GM21390 (cell line): ENCODE results near the gene IGFN1.
"Not testable (repeated sequence)": the region's sequence is repeated elsewhere in the genome, so short reads cannot be mapped to it uniquely, and the experiment has no call there.

ENCODE experiments used
- ATAC-seq: cut with Tn5 transposase; IDR thresholded peaks from one replicate; pipeline ENCODE4 v1.9.1; 2021; ENCODE audit not compliant: unreplicated experiment

Gene IGFN1

DNA sequence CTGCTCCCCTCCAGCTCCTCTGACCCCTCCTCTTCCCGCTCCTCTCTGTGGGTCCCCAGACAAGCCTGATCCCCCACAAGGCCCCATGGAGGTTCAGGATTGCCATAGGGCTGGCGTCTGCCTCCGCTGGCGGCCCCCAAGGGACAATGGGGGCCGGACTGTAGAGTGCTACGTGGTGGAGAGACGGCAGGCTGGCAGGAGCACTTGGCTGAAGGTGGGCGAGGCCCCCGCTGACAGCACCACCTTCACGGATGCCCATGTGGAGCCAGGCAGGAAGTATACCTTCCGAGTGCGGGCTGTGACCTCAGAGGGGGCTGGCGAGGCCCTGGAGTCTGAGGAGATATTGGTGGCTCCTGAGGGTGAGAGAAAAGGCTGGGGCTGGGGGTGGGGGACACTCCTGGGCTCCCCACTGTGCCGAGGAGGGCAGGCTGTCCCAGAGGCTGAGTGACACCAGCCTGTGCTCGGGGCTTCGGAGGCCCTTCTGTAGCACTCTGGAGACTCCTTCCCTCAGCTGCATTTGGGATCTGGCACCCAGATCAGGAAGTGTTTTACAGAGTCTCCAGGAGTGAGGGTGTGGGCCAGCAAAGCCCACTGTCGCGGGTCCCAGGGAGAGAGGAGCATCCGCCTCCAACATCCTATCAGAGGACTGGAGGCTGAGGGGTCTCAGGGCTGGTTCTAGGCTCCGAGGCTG, 25.9 kb downstream of the IGFN1 start:
- no peak for ATAC-seq

DNA sequence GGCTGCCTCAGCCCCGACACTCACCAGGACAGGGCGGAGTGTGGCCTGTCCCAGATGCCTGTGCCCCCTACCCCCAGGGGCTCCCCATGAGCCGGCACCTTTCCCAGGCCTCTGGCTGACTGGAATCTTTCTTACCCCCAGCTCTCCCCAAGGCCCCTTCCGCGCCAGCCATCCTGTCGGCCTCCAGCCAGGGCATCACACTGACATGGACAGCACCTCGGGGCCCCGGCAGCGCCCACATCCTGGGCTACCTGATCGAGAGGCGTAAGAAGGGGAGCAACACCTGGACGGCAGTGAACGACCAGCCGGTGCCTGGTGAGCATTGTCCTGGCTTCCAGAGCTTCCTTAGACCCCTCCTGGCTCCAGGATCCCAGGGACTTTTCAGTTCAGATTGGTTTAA, 26.5 kb downstream of the IGFN1 start:
- no peak for ATAC-seq

DNA sequence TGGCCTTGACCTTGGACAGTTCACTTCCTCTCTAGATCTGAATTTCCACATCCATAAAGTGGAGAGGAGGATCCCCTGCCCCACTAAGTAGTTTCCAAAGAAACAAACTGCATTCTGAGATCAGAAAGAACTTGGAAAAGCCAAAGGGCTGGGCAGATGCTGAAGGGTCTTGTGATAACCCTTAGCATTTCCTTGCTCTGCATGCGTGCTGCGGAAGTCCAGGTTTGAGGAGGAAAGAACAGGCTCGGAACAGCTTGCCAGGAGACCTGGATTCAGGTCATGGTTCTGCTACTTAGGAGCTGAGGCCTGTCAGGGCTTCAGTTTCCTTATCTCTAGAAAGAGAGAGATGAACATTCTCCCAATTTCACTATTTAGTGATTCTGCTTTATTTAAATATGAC, 27.2 kb downstream of the IGFN1 start:
- no peak for ATAC-seq

DNA sequence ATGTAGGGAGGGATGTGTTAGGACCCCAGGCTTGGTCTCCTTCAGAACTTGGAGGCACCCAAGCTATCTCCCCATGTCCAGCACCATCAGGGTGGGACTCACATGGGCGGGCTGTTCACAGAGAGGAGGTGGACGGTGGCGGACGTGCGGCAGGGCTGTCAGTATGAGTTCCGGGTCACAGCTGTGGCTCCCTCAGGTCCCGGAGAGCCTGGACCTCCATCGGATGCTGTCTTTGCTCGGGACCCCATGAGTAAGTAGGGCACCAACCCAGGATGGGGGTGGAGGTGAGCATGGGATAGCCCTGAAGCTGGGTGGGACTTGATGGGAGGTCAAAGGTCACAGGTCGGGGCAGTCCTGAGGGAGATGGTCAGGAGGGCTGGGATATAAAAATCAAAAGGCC, 27.8 kb downstream of the IGFN1 start:
- ATAC-seq: no peak

DNA sequence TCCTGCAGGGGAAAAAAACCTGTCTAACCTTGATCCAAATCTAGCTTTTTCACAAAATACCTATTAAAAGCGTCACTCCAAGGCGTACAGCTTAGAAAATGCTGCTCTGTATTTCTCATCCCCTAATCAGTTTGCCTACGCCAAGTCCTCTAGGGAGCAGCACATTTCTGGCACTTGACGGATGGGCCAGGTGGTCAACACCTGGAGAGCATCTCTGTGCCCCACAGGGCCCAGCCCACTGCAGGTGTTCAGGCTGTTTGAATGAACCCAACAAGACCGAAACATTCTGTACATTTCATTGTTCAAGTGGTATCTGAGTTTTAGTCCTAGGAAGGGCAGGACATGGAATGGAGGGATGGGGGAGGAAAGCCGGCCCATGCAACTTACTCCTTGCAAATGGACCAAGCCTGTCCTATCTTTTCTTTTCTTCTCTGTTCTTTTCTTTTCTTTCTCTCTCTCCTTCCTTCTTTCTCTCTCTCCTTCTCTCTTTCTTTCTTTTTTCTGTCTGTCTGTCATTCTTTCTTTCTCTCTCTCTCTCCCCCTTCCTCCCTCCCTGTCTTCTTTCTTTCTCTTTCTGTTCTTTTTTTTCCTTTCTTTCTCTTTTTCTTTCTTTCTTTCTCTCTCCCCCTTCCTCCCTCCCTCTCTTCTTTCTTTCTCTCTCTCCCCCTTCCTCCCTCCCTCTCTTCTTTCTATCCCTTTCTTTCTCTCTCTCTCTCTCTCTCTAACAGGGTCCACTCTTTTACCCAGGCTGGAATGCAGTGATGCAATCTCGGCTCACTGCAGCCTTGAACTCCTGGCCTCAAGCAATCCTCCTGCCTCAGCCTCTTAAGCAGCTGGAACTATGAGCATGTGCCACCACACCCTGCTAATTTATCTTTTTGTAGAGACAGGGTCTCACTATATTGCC, 29.1 kb downstream of the IGFN1 start:
- no peak for ATAC-seq

DNA sequence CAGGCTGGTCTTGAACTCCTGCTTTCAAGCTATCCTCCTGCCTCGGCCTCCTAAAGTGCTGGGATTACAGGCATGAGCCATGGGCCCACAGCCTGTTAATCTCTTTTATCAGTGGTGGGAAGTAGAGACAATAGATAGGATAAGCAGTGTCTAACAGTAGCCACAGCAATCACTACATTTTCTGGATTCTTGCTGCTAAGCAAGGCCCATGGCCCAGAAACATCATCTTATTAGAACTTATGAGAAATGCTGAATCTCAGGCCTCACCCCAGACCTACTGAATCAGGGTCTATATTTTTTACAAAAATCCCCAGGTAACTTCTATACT, 29.7 kb downstream of the IGFN1 start:
- ATAC-seq: no peak

DNA sequence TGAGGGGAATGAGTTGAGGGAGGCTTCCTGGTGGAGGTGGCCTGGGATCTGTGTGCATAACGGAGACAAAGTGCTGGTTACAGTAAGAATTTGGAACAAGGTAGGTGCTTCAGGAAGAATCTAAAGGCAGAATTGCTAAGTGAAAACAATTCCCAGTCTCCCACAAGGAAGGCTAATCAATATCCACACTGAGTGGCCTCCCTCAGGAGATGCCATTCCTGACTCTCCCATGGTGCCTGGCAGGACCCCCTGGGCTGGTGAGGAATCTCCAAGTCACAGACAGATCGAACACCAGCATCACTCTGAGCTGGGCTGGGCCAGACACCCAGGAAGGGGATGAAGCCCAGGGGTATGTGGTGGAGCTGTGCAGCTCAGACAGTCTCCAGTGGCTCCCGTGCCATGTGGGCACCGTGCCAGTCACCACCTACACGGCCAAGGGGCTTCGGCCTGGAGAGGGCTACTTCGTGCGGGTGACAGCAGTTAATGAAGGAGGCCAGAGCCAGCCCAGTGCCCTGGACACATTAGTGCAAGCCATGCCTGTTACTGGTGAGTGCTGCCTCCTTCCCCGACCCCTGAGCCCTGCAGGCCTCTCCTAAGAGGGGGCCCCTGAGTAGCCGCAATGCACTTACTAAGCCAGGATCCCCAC, 30.7 kb downstream of the IGFN1 start:
- no peak for ATAC-seq

DNA sequence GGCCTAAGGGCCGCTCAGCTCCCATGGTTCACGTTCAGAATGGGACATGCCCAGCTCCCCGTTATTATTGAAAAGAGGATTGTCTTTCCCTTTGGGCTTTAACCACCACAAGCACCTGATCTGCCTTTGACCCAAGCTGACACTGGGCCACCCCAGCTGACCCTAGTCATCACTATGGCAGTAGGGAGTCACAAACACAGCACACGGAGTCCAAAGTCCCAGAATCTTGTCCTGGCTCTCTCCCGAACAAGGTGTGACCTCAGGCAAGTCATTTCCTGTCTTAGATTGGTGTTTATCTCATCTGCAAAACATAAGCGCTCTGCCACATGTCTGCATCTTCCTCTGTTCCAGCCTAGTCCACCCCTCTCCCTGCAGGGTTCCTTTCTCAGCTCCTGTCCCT, 31.5 kb downstream of the IGFN1 start:
- ATAC-seq: no peak

DNA sequence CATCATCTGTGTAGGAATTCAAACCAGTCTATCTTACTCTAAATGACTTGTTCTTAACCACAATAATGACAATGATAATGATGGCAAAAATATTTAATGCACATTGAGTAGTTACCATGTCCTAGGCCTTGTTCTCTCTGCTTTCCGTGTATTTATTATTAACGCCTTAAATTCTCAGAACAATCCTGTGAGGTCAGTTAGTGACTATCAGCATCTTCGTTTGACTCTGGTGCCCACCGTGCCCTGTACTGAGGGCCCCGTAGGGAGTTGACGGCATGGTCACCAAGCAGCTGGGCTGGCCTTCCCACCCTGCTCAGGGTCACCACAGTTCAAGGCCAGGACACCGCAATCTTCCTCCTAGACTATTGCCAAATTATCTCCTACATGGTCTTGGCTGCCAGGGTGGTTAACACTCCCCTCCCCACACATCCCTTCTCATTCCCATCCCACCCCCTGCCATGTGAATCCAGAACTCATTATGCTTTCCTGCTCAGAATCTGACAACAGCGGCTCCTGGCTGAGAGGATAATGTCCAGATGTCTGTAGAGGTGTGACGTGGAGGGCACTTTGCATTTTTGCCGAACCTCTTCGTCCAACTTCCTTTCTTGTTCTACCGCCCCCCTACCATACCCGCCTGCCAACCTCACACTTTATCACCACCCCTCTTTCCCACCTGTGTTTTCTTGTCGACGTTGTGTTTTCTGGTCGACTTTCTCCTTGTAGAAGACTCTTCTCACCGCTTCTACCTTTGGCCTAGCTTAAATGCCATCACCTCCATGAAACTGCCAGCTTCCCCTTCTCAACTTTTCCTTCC, 33.4 kb downstream of the IGFN1 start:
- no peak for ATAC-seq

DNA sequence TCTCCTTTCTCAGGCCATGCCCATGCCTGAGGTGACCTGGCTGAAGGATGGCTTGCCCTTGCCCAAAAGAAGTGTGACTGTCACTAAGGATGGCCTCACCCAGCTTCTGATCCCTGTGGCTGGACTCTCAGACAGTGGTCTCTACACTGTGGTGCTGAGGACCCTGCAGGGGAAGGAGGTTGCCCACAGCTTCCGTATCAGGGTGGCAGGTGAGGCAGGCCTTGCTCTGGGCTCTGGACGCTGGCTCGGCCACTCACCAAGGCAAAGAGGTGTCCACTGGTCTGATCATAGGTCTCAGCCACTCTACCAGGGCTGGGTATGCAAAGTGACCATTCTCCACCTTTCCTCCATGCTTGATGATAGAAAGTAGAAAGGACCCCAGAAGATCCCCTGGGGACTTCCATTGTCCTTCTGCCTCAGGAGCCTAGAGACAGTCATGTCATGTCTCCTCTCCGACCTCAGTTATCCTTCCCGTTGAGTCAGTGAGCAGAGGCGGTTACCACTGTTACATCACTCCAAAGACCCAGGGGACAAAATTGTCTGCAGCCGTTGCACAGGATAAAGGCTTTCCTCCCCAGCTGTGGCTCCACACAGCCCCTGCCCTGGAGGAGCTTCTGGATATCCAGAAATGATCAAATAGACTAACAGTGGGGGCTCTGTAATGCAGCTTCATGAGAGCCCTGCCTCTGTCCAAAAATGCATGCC, 34.2 kb downstream of the IGFN1 start:
- no peak for ATAC-seq

DNA sequence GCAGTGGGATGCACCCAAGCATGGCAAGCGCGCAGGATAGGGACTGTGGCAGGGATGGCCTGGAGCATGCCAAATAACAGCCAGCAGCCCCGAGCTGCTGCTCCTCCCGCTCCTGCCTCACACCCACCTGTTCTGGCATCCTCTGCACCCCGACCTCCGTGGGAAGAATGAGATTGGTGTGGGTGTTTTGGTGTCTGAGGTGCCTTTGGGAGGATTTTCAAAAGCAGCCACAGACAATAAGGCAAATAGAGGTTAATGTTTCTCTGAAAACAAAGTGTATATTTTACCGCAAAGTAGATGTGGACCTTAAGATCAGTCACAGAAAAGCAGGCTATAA, 35.5 kb downstream of the IGFN1 start:
- no peak for ATAC-seq

DNA sequence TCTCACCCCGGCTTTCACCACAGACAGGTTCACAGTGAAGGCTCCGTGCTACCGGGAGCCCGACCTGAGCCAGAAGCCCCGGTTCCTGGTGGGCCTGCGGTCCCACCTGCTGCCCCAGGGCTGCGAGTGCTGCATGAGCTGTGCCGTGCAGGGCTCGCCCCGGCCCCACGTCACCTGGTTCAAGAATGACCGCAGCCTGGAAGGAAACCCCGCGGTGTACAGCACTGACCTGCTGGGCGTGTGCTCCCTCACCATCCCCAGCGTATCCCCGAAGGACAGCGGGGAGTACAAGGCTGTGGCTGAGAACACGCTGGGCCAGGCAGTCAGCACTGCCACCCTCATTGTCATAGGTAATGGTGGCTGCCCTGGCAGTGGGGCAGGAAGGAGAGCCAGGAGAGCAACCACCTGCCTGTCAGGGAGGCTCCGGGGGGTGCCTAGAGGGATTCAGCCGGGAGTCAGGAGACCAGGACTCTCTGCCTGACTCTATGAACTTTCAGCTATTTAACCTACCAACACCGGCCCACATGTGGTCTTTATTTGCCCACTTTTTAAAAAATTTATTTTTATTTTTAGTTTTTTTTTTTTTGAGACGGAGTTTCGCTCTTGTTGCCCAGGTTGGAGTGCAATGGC, 36.4 kb downstream of the IGFN1 start:
- ATAC-seq: no peak

DNA sequence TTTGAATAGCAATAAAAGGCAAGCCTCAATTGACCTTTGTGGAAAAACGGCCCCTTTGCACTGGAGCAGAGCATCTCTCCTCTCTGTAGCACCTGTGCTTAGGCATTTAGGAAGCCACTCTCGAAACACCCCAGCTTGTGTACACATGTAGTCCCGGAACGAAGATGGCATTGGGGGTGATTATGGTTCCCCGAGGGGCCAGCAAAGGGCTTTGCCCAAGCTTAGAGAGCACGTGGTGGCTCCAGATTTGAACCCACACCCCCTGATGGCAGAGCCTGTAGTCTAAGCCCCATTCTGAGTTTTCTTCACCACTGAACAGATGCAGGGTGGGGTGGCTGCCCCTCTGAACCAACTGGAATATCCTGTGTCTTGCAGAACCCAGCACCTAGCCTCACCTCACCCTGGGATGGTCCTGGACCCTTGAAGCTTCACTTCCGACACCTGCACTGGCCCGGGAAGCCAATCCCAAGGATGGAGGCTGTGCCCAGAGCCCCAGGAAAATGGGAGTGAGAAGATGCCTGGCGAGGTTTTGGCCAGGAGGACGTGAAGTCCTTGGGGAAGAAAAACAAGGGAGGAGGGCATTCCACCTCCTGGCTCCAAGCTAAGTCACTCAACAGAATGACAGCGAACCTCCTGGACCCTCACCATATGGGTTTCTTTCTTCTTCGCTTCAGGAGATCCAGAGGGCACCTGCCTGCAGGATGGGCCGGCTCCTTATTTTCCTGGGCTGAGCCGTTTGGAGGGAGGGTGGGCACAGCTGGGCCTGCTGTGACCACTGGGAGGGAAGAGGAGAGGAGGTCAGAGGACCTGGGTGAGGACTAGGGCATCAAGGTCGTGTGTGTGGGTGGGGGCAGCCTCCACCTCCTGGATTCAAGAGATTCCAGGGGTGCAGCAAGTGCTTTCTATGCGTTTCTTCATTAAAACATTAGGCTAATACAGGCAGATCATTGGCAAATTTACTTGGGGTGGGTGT, 37.7 kb downstream of the IGFN1 start:
- ATAC-seq: no peak

DNA sequence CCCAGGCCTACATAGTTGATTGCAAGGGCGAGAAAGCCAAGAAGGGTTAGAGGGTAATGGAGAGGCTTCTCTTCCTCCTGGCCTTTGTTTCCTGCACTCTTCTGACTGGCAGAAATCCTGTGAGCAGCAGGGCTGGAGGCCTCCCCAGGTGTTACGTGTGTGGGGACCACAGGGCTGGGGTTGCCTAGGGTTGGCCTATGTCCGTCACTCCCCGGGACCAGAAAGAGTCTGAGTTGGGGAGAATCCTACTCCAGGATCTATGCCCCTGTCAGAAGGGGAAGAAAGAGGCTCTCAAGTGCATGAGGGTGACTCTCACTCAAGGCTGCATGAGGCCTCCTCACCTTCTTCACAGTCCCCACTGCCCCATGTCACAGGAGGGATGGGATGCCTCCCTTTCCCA, 38.5 kb downstream of the IGFN1 start:
- no peak for ATAC-seq

DNA sequence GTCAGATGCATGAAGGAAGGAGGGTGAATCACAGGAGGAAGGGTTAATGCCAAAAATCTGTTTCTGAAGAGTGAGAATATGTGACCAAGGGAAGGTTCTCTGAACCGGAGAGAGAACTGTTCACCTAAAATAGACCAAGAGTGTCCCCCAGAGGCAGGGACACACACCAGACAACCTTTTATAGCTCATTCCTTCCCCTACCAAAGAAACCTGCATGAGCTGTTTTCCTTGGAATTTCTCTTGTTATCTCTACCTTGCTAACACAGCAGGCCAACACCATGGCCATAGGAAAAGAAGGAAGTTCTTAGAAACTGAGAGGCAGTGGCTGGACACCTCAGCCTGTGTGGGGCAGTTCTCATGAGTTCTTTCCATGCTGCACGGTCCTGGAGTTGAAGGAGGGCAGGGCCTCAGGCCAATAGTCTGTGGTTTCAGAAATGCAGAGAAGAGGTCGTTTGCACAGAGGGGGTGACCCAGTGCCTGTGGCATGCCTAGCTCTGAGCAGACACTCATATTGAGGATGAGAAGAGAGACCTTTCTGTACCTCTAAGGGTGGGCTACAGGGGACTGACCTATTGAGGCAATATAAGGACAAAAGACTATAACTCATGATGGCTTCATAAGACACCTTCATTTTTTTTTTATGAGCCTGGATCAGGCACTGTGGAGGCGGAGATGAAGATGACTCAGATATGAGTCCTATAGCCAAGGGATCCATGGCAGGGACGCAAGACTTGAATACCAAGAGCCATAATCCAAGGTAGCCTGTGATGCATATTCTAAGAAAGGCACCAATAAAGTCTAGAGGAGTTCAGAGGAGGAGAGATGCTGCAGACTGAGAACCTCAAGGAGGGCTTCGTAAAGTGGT, 39.4 kb downstream of the IGFN1 start:
- no peak for ATAC-seq

DNA sequence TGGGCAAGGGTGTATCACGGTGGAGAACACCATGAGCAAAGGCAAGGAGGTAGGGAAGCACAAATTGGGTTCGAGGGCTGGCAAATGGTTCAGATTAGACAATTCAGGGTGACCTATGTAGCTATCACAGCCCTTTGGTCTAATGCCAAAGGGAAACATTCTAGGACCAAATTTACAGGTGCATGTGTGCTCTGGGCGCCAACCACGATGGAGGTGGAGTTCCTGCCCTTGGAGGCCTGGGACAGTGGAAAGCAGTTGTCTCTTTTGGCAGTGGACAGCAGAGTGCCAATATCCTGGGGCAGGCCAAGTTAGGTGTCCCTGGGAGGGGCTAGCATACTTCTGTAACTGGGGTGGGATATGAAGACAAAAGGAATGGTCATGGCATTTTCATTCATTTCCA, 40.1 kb downstream of the IGFN1 start:
- no peak for ATAC-seq

DNA sequence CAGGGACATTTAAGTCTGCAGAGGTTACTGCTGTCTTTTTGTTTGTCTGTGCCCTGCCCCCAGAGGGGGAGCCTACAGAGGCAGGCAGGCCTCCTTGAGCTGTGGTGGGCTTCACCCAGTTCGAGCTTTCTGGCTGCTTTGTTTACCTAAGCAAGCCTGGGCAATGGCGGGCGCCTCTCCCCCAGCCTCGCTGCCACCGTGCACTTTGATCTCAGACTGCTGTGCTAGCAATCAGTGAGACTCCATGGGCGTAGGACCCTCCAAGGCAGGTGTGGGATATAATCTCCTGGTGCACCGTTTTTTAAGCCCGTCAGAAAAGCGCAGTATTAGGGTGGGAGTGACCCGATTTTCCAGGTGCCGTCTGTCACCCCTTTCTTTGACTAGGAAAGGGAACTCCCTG, 49.0 kb downstream of the IGFN1 start:
- ATAC-seq: not testable (repeated sequence)

DNA sequence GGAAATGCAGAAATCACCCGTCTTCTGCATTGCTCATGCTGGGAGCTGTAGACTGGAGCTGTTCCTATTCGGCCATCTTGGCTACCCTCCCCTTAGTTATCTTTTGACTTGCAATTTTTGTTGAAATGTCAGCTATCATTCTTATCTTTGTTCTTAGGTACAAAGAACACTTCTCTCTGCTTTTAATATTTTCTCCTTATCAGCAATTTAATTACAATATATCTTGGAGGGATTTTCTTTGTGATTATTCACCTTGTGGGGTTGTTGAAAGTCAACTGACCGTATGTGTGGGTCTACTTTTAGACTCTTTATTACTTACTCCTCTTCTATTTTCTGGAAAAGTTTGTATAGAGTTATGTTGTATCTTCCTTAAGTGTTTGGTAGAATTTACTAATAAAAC, 49.5 kb downstream of the IGFN1 start:
- ATAC-seq: no peak
